ENCODE results near the gene MAPKAPK2.

GRCh38 chr1:206682111-206682510 lies 2.6 kb upstream of the MAPKAPK2 start:
- TF ChIP-seq, protein P1, sequence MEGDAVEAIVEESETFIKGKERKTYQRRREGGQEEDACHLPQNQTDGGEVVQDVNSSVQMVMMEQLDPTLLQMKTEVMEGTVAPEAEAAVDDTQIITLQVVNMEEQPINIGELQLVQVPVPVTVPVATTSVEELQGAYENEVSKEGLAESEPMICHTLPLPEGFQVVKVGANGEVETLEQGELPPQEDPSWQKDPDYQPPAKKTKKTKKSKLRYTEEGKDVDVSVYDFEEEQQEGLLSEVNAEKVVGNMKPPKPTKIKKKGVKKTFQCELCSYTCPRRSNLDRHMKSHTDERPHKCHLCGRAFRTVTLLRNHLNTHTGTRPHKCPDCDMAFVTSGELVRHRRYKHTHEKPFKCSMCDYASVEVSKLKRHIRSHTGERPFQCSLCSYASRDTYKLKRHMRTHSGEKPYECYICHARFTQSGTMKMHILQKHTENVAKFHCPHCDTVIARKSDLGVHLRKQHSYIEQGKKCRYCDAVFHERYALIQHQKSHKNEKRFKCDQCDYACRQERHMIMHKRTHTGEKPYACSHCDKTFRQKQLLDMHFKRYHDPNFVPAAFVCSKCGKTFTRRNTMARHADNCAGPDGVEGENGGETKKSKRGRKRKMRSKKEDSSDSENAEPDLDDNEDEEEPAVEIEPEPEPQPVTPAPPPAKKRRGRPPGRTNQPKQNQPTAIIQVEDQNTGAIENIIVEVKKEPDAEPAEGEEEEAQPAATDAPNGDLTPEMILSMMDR (IDR thresholded peaks at IDR 0.05), result no peak
- no peak for TF ChIP-seq EZH2 (IDR thresholded peaks at IDR 0.05; ENCODE audit: borderline replicate concordance, insufficient read depth, low read depth, low read length, poor library complexity, severe bottlenecking)
